HFFc6 (cell line): ENCODE data around the gene DPYD. TPM values are rescaled to one million over a fixed set of nuclear protein-coding genes. Genes with fewer than 3 reads are reported as not detected.
A peak's percentile ranks its signal among the peaks of the same experiment; 100 is the strongest.

Experiments used
- DNase-seq: peaks from one replicate; pipeline ENCODE4 v3.0.0-alpha.2; 2018
- H3K27ac Mint-ChIP-seq: 2 replicates; pipeline ENCODE4 v1.8.0; 2020; ENCODE audit warnings: mild to moderate bottlenecking, mixed read lengths
- H3K27me3 Mint-ChIP-seq: 2 replicates; pipeline ENCODE4 v1.8.0; 2021; ENCODE audit warnings: mild to moderate bottlenecking, moderate library complexity, mixed read lengths; ENCODE audit not compliant: insufficient read depth
- H3K36me3 Mint-ChIP-seq: 2 replicates; pipeline ENCODE4 v1.8.0; 2021; ENCODE audit warnings: low read depth, mixed read lengths
- H3K4me1 Mint-ChIP-seq: 2 replicates; pipeline ENCODE4 v1.8.0; 2020; ENCODE audit warnings: low read depth, mixed read lengths
- H3K4me3 Mint-ChIP-seq: 2 replicates; pipeline ENCODE4 v1.8.0; 2020; ENCODE audit warnings: mild to moderate bottlenecking, moderate library complexity, mixed read lengths
- H3K9me3 Mint-ChIP-seq: 2 replicates; pipeline ENCODE4 v1.8.0; 2020; ENCODE audit warnings: mild to moderate bottlenecking, mixed read lengths
- total RNA-seq, 6 experiments: library from RNA; stranded (reverse); fragmentation: NEBNext Ultra II Directional; extraction: Animal tissue kit (Norgen Biotek cat#: 25700); gene quantifications; 2 replicates in 1 of 6; 3 replicates in 5 of 6; pipeline ENCODE4 v1.2.3, GENCODE V29; 2021
- TF ChIP-seq, protein P1 (sequence below): fragments of 200-600 bp; sonication (generic); IDR thresholded peaks from 2 replicates; pipeline ENCODE4 v1.5.0; 2021; ENCODE audit warnings: antibody characterized with exemption, mild to moderate bottlenecking

DPYD gene
- total RNA-seq, 6 experiments from 2014 or later, result 37.0 to 77.8 (median 67.9) TPM

DNA sequence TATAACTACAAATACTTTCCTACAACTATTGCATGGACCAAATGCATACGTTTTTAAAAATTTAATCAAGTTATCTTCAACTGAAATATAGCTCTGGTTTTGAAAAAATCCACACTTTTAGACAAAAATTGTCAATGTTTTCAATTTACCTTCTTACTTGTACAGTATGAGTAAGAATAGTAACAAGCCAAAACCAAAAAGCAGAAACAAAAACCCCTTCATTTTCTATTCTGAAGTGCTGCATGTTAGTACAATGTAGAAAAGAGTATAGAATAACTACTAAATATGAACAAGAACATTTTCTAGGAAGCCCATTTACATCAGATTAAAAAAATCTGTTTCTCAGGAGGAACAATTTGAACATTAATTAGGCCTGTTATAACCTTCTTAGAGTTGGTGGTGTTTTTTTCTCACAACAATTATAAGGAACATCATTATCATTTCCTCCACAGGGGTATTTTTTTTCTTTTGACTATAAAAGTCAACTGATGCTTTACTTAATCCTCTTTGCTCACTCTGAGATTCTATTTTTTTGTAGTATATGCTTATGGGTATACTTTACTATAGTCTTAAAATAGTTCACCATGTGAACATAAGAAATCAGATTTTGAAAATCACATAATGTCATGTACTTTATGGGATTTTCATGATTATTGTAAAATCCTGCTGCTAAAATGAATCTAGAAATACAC, 723.9 kb downstream of the DPYD start:
- Mint-ChIP-seq H3K27me3 (no peaks in the 10 kb centered on the region; the same call in none of the 2 replicates), H3K27ac (no peak overlapping the region), H3K9me3 (no peaks in the 10 kb centered on the region), H3K4me3 (no peak overlapping the region), H3K36me3 (peaks cover 23% of the 10 kb centered on the region), H3K4me1 (peaks cover 31% of the 10 kb centered on the region)
- TF ChIP-seq, protein P1, sequence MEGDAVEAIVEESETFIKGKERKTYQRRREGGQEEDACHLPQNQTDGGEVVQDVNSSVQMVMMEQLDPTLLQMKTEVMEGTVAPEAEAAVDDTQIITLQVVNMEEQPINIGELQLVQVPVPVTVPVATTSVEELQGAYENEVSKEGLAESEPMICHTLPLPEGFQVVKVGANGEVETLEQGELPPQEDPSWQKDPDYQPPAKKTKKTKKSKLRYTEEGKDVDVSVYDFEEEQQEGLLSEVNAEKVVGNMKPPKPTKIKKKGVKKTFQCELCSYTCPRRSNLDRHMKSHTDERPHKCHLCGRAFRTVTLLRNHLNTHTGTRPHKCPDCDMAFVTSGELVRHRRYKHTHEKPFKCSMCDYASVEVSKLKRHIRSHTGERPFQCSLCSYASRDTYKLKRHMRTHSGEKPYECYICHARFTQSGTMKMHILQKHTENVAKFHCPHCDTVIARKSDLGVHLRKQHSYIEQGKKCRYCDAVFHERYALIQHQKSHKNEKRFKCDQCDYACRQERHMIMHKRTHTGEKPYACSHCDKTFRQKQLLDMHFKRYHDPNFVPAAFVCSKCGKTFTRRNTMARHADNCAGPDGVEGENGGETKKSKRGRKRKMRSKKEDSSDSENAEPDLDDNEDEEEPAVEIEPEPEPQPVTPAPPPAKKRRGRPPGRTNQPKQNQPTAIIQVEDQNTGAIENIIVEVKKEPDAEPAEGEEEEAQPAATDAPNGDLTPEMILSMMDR, result no peak
- no peak for DNase-seq

GRCh38 chr1:97192872-97193572, 727.8 kb downstream of the DPYD start:
- TF ChIP-seq, protein P1, result peak; percentile 53
- Mint-ChIP-seq H3K36me3 (peaks cover 33% of the 10 kb centered on the region), H3K27ac (peak overlapping the region; percentile 78), H3K9me3 (no peaks in the 10 kb centered on the region), H3K27me3 (peaks cover 4% of the 10 kb centered on the region), H3K4me3 (peak overlapping the region; percentile 72), H3K4me1 (peaks cover 50% of the 10 kb centered on the region)
- DNase-seq, result peak; percentile 94

GRCh38 chr1:97190326-97190725, 730.5 kb downstream of the DPYD start:
- Mint-ChIP-seq H3K27me3 (peaks cover 4% of the 10 kb centered on the region; the same call in 1 of the 2 replicates), H3K36me3 (peaks cover 34% of the 10 kb centered on the region), H3K9me3 (no peaks in the 10 kb centered on the region), H3K27ac (no peak overlapping the region; the same call in 1 of the 2 replicates), H3K4me1 (peaks cover 50% of the 10 kb centered on the region), H3K4me3 (no peak overlapping the region)
- TF ChIP-seq, protein P1, result no peak
- peak; percentile 28 for DNase-seq

DNA sequence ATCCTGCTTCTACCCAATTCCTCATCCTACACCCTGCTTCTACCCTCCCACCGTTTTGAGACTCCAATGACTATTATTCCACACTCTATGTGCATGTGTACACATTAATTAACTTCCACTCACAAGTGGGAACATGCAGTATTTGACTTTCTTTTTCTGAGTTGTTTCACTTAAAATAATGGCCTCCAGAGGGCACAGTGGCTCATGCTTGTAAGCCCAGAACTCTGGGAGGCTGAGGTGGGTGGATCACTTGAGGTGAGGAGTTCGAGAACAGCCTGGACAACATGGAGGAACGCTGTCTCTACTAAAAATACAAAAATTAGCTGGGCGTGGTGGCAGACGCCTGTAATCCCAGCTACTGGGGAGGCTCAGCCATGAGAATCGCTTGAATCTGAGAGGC, 734.5 kb downstream of the DPYD start:
- Mint-ChIP-seq H3K4me3 (no peak overlapping the region), H3K27me3 (peaks cover 4% of the 10 kb centered on the region; the same call in 1 of the 2 replicates), H3K9me3 (no peaks in the 10 kb centered on the region), H3K4me1 (peaks cover 13% of the 10 kb centered on the region), H3K27ac (no peak overlapping the region), H3K36me3 (peaks cover 22% of the 10 kb centered on the region; the same call in 1 of the 2 replicates)
- TF ChIP-seq, protein P1, result peak; percentile 63
- DNase-seq, result no peak

DNA sequence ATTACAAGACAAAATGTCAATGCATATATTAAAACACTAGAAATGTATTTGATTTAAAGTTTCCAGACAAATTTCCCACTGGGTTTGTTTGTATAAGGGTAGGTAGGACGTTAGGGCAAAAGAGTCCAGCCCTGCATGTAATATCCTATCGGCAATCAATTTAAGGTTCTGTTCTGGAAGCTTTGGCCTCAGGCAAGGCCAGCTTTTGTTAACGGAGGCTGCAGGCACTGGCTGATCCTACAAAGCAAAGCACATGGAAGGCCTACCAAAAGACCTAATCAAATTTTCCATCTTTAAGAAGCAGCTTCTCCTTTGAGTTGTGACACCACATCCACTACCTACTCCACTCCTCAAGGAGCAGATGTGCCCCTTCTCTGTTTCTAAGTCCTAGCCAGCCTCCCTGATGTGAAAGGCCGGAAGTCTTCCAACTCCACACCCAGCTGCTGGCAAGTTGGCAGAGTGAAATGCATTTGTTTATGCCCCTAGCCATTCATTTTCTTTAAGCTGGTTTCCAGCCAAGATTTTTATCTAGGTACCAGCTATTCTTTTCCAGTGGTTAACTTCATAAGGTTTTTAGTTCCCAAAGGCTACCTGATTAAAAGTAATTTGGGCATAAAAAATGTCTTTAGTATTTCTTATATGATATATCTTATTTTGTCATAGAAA, 746.7 kb downstream of the DPYD start:
- H3K27me3 Mint-ChIP-seq, result peaks cover 2% of the 10 kb centered on the region; the same call in 1 of the 2 replicates
- H3K9me3 Mint-ChIP-seq, result no peaks in the 10 kb centered on the region
- peaks cover 13% of the 10 kb centered on the region for H3K4me1 Mint-ChIP-seq
- TF ChIP-seq, protein P1, result no peak
- 0 out of 2 replicates have a peak, but pooled peaks cover 10% of the 10 kb centered on the region for H3K36me3 Mint-ChIP-seq
- no peak for DNase-seq
- no peak overlapping the region for H3K27ac Mint-ChIP-seq
- H3K4me3 Mint-ChIP-seq, result no peak overlapping the region
